Mesendoderm (in vitro differentiated cells): Measurements from ENCODE around the gene CNIH3.

Source experiments
- DNase-seq: peaks from one replicate; pipeline ENCODE4 v3.0.0; 2013
- H2AK5ac ChIP-seq: 2 replicates; pipeline ENCODE4 v1.6.1; 2013; ENCODE audit warnings: low read length, inconsistent platforms
- H2BK120ac ChIP-seq: 2 replicates; pipeline ENCODE4 v1.6.1; 2013; ENCODE audit warnings: low read depth, mild to moderate bottlenecking, low read length, moderate library complexity, mixed read lengths
- H2BK15ac ChIP-seq: replicated peaks from 2 replicates; pipeline ENCODE4 v1.6.1; 2013; ENCODE audit warnings: low read depth, mild to moderate bottlenecking, moderate library complexity
- H2BK5ac ChIP-seq: 2 replicates; pipeline ENCODE4 v1.6.1; 2013; ENCODE audit warnings: low read length, inconsistent platforms
- H3K18ac ChIP-seq: 2 replicates; pipeline ENCODE4 v1.6.1; 2013; ENCODE audit warnings: mild to moderate bottlenecking, low read length, mixed read lengths
- H3K23ac ChIP-seq: one replicate; pipeline ENCODE4 v1.6.1; 2013; ENCODE audit warnings: low read length
- H3K27ac ChIP-seq: 2 replicates; pipeline ENCODE4 v1.5.1; 2013; ENCODE audit warnings: low read depth, mild to moderate bottlenecking, inconsistent platforms, low read length, moderate library complexity
- H3K27me3 ChIP-seq: 2 replicates; pipeline ENCODE4 v1.6.1; 2013; ENCODE audit warnings: low read length, control low read depth, mild to moderate bottlenecking, inconsistent platforms; ENCODE audit not compliant: insufficient read depth, poor library complexity
- H3K36me3 ChIP-seq: 2 replicates; pipeline ENCODE4 v1.6.1; 2013; ENCODE audit warnings: low read length, inconsistent platforms; ENCODE audit not compliant: control insufficient read depth, insufficient read depth
- H3K4ac ChIP-seq: one replicate; pipeline ENCODE4 v1.6.1; 2013; ENCODE audit warnings: low read depth, mild to moderate bottlenecking, low read length, moderate library complexity
- H3K4me1 ChIP-seq: 2 replicates; pipeline ENCODE4 v1.6.1; 2013; ENCODE audit warnings: low read depth, low read length, inconsistent platforms; ENCODE audit not compliant: control insufficient read depth
- H3K4me2 ChIP-seq: 2 replicates; pipeline ENCODE4 v1.6.1; 2013; ENCODE audit warnings: low read length
- H3K4me3 ChIP-seq: 2 replicates; pipeline ENCODE4 v1.5.1; 2013; ENCODE audit warnings: mild to moderate bottlenecking, low read length
- H3K56ac ChIP-seq: one replicate; pipeline ENCODE4 v1.6.1; 2013; ENCODE audit warnings: low read length
- H3K79me1 ChIP-seq: 2 replicates; pipeline ENCODE4 v1.6.1; 2013; ENCODE audit warnings: low read length, inconsistent platforms
- H3K79me2 ChIP-seq: 2 replicates; pipeline ENCODE4 v1.6.1; 2013; ENCODE audit warnings: mild to moderate bottlenecking, low read length; ENCODE audit not compliant: control insufficient read depth, insufficient read depth
- H3K9ac ChIP-seq: 2 replicates; pipeline ENCODE4 v1.6.1; 2013; ENCODE audit warnings: low read length, inconsistent platforms
- H4K5ac ChIP-seq: one replicate; pipeline ENCODE4 v1.6.1; 2013; ENCODE audit warnings: low read length
- H4K8ac ChIP-seq: one replicate; pipeline ENCODE4 v1.6.1; 2013; ENCODE audit warnings: low read depth, mild to moderate bottlenecking, control low read depth, low read length, moderate library complexity
- WGBS: extraction: QIAGEN DNeasy Blood & Tissue Kit; methylation state at CpG from one replicate; pipeline ENCODE4 v1.1.7; 2013; ENCODE audit warnings: low lambda C conversion rate, missing lambda C conversion rate; ENCODE audit not compliant: insufficient coverage; ENCODE audit errors: extremely low coverage; 5-methylcytosine and 5-hydroxymethylcytosine counted together

Gene CNIH3

GRCh38 chr1:224785040-224785328, 168.9 kb downstream of the CNIH3 start:
- Histone ChIP-seq H3K56ac (no peak overlapping the region), H3K4me3 (no peak overlapping the region), H3K4me2 (no peak overlapping the region), H4K8ac (no peak overlapping the region), H3K36me3 (no peaks in the 10 kb centered on the region), H3K79me2 (no peaks in the 10 kb centered on the region), H2BK5ac (no peak overlapping the region), H3K9ac (no peak overlapping the region), H3K27me3 (no peaks in the 10 kb centered on the region), H4K5ac (no peak overlapping the region), H2BK120ac (no peak overlapping the region), H3K23ac (no peak overlapping the region), H2AK5ac (no peak overlapping the region), H3K4me1 (peaks cover 6% of the 10 kb centered on the region), H2BK15ac (no peak overlapping the region), H3K4ac (no peak overlapping the region), H3K18ac (no peak overlapping the region), H3K79me1 (no peaks in the 10 kb centered on the region), H3K27ac (no peak overlapping the region)
- no CpG with 5 or more reads among the region's 2 CpGs for WGBS
- DNase-seq = no peak

GRCh38 chr1:224785622-224786021, 169.5 kb downstream of the CNIH3 start:
- peak overlapping the region; percentile 25 for H2AK5ac ChIP-seq
- H3K79me1 ChIP-seq = no peaks in the 10 kb centered on the region
- DNase-seq = no peak
- H4K5ac ChIP-seq = no peak overlapping the region
- no peaks in the 10 kb centered on the region for H3K79me2 ChIP-seq
- no peak overlapping the region for H3K27ac ChIP-seq
- no peak overlapping the region for H3K18ac ChIP-seq
- H4K8ac ChIP-seq = no peak overlapping the region
- H3K4me1 ChIP-seq = peaks cover 2% of the 10 kb centered on the region
- H3K4me3 ChIP-seq = no peak overlapping the region
- H3K56ac ChIP-seq = no peak overlapping the region
- no peak overlapping the region for H3K23ac ChIP-seq
- H3K4ac ChIP-seq = no peak overlapping the region
- H3K4me2 ChIP-seq = no peak overlapping the region
- no peak overlapping the region for H3K9ac ChIP-seq
- H2BK120ac ChIP-seq = no peak overlapping the region
- no peaks in the 10 kb centered on the region for H3K27me3 ChIP-seq
- no peaks in the 10 kb centered on the region for H3K36me3 ChIP-seq
- no peak overlapping the region for H2BK15ac ChIP-seq
- no peak overlapping the region for H2BK5ac ChIP-seq
- no CpG with 5 or more reads among the region's 3 CpGs for WGBS

GRCh38 chr1:224786533-224787250, 170.6 kb downstream of the CNIH3 start:
- no peak overlapping the region for H2AK5ac ChIP-seq
- H4K8ac ChIP-seq = no peak overlapping the region
- DNase-seq = peak; percentile 68
- H3K23ac ChIP-seq = no peak overlapping the region
- H3K79me2 ChIP-seq = no peaks in the 10 kb centered on the region
- no peak overlapping the region for H2BK120ac ChIP-seq
- H3K18ac ChIP-seq = no peak overlapping the region
- H3K4me2 ChIP-seq = no peak overlapping the region
- peaks cover 2% of the 10 kb centered on the region for H3K4me1 ChIP-seq
- no peak overlapping the region for H3K4ac ChIP-seq
- no CpG with 5 or more reads among the region's 3 CpGs for WGBS
- no peaks in the 10 kb centered on the region for H3K79me1 ChIP-seq
- H3K27ac ChIP-seq = no peak overlapping the region
- H4K5ac ChIP-seq = no peak overlapping the region
- no peak overlapping the region for H3K4me3 ChIP-seq
- no peak overlapping the region for H3K56ac ChIP-seq
- H2BK15ac ChIP-seq = no peak overlapping the region
- no peaks in the 10 kb centered on the region for H3K27me3 ChIP-seq
- H3K9ac ChIP-seq = no peak overlapping the region
- no peak overlapping the region for H2BK5ac ChIP-seq
- H3K36me3 ChIP-seq = no peaks in the 10 kb centered on the region

- no peak overlapping the region for H3K56ac ChIP-seq
Observed at GRCh38 chr1:224789311-224789710, 173.2 kb downstream of the CNIH3 start.

More at GRCh38 chr1:224789311-224789710, 173.2 kb downstream of the CNIH3 start:
- H4K8ac ChIP-seq = no peak overlapping the region
- no peak overlapping the region for H3K9ac ChIP-seq
- no peak overlapping the region for H3K18ac ChIP-seq
- no peaks in the 10 kb centered on the region for H3K27me3 ChIP-seq
- H2BK15ac ChIP-seq = no peak overlapping the region
- H3K4me1 ChIP-seq = no peaks in the 10 kb centered on the region
- H2BK120ac ChIP-seq = no peak overlapping the region
- no peaks in the 10 kb centered on the region for H3K36me3 ChIP-seq
- H3K79me2 ChIP-seq = no peaks in the 10 kb centered on the region
- no peaks in the 10 kb centered on the region for H3K79me1 ChIP-seq
- no peak overlapping the region for H3K4me2 ChIP-seq
- H3K4ac ChIP-seq = no peak overlapping the region
- no peak overlapping the region for H2BK5ac ChIP-seq
- no peak for DNase-seq
- H3K23ac ChIP-seq = no peak overlapping the region
- no peak overlapping the region for H3K4me3 ChIP-seq
- no peak overlapping the region for H3K27ac ChIP-seq
- no peak overlapping the region for H4K5ac ChIP-seq
- no peak overlapping the region for H2AK5ac ChIP-seq
